Thoracic aorta (tissue), 2 donors: ENCODE results near the gene RFPL1. TPM values are rescaled to one million over a fixed set of nuclear protein-coding genes. Genes with fewer than 3 reads are reported as not detected.

ENCODE experiments used
- ATAC-seq: fragments of 150-250 bp; one replicate; pipeline ENCODE4 v1.8.0; 2017; ENCODE audit warnings: low read depth; ENCODE audit not compliant: insufficient number of reproducible peaks, low FRiP score
- DNase-seq: peaks from one replicate; pipeline ENCODE4 v3.0.0-alpha.2; 2020; ENCODE audit warnings: low spot score
- H3K27ac ChIP-seq, 2 donors: fragments of 200-600 bp; sonication (generic); 1 replicate in 1 of 2; 2 replicates in 1 of 2; pipeline ENCODE4 v1.5.1; 2016; ENCODE audit warnings: mild to moderate bottlenecking in 2 of 2, moderate library complexity in 2 of 2
- H3K27me3 ChIP-seq: fragments of 200-600 bp; sonication (generic); replicated peaks from 2 replicates; pipeline ENCODE4 v1.6.0; 2016; ENCODE audit warnings: mild to moderate bottlenecking; ENCODE audit not compliant: insufficient read depth
- H3K36me3 ChIP-seq: fragments of 200-600 bp; sonication (generic); one replicate; pipeline ENCODE4 v1.5.1; 2016
- H3K4me1 ChIP-seq, 2 donors: fragments of 200-600 bp; sonication (generic); 1 replicate in 1 of 2; 2 replicates in 1 of 2; pipeline versions ENCODE4 v1.5.1 to v1.6.0; 2016; ENCODE audit warnings: low read depth in 2 of 2, mild to moderate bottlenecking in 1 of 2; ENCODE audit not compliant: control insufficient read depth in 1 of 2
- H3K4me3 ChIP-seq: fragments of 200-600 bp; sonication (generic); 2 replicates; pipeline ENCODE4 v1.5.1; 2016; ENCODE audit warnings: mild to moderate bottlenecking
- H3K9me3 ChIP-seq: fragments of 200-600 bp; sonication (generic); 2 replicates; pipeline ENCODE4 v1.5.1; 2016
- total RNA-seq, 2 donors: library from RNA; depleted of rRNA; stranded (reverse); fragments of >200 nt; gene quantifications; one replicate each; pipeline versions ENCODE4 v1.1.0 to v1.2.3, GENCODE V29; 2016
- TF ChIP-seq, protein P1 (sequence below): fragments of 200-600 bp; sonication (generic); IDR thresholded peaks from one replicate; pipeline ENCODE4 v1.5.1; 2019; ENCODE audit warnings: antibody characterized with exemption

The RFPL1 gene
- total RNA-seq, 2 donors from 2014 or later = not detected

DNA sequence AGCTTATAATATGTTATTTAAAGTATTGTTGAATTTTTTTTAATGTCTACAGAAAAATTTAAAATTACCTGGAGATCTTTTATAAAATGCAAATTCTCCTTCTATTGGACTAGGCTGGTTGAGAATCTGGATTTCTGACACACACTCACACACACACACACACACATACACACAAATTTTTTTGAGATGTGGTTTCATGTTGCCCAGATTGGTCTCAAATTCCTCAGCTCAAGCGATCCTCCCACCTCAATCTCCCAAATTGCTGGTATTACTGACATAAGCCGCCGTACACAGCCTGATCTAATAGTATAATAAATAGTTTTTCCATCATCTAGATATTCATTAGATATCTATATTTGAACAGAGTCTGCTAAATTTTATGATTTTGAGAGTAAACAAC is 4.5 kb upstream of the RFPL1 start:
- no peaks in the 10 kb centered on the region for H3K9me3 ChIP-seq
- no peak for DNase-seq
- no peaks in the 10 kb centered on the region for H3K36me3 ChIP-seq
- H3K27ac ChIP-seq = no peak overlapping the region
- no peak for ATAC-seq
- no peaks in the 10 kb centered on the region for H3K4me1 ChIP-seq
- TF ChIP-seq, protein P1, sequence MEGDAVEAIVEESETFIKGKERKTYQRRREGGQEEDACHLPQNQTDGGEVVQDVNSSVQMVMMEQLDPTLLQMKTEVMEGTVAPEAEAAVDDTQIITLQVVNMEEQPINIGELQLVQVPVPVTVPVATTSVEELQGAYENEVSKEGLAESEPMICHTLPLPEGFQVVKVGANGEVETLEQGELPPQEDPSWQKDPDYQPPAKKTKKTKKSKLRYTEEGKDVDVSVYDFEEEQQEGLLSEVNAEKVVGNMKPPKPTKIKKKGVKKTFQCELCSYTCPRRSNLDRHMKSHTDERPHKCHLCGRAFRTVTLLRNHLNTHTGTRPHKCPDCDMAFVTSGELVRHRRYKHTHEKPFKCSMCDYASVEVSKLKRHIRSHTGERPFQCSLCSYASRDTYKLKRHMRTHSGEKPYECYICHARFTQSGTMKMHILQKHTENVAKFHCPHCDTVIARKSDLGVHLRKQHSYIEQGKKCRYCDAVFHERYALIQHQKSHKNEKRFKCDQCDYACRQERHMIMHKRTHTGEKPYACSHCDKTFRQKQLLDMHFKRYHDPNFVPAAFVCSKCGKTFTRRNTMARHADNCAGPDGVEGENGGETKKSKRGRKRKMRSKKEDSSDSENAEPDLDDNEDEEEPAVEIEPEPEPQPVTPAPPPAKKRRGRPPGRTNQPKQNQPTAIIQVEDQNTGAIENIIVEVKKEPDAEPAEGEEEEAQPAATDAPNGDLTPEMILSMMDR = no peak
- H3K4me3 ChIP-seq = no peak overlapping the region
- H3K27me3 ChIP-seq = peaks cover 7% of the 10 kb centered on the region

DNA sequence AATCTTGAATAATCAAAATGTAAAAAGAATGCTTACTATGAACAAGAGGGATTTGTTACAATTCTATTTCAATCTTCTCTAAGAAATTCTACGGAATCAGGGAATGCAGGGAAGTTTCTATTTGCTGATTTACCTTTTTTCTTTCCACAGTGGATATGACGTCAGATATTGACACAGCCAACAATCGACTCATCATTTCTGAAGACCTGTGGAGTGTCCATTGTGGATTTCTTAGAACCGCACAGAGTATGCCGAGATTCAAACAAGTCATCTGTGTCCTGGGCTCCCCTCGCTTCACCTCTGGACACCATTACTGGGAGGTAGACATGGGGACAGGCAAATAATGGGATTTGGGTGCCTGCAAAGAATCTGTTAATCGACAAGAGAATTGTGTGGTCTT is 4.1 kb upstream of the RFPL1 start:
- no peaks in the 10 kb centered on the region for H3K4me1 ChIP-seq
- H3K9me3 ChIP-seq = no peaks in the 10 kb centered on the region
- H3K36me3 ChIP-seq = no peaks in the 10 kb centered on the region
- no peak overlapping the region for H3K4me3 ChIP-seq
- TF ChIP-seq, protein P1 = no peak
- no peak overlapping the region for H3K27ac ChIP-seq
- DNase-seq (no peak), ATAC-seq (no peak)
- peaks cover 7% of the 10 kb centered on the region for H3K27me3 ChIP-seq

DNA sequence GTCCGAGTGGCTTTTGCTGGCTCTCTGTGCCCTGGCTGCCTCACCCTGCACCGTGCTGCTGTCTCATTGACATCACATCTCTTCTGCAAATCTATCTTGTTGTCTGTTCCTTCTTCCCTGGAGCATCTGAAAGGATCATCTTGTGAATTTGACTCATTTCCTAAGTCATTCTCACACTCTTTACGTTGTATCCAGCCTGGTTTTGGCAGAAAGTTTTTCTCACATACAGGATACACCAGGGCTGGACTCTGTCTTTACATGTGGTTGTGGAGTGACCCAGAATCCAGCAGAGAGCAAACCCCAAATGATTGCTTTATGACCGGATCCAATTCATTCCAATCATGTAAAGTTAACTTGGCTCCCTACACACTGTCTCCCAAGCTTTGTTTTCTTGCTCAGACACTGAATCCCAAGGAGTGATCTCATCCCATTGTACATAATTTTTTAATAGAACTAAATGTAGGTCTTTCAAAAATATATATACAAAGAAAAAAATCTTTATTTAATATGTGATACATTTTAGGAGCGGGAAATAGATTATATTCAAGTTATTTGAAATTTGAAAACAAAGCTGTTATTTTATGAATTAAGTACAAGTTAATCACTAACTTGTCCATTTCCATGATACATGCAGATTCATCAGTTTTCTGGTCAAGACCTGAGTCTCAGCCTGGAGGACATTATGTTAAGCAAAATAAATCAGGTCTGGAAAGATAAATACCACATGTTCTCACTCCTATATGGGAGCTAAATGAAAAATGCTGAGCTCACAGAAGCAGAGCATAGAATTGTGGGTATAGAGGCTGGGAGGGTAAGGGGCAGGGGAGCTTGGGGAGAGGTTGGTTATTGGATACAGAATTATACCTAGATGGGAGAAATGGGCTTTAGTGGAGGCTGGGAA is 2.9 kb upstream of the RFPL1 start:
- ATAC-seq (no peak), DNase-seq (no peak)
- TF ChIP-seq, protein P1 = no peak
- H3K27ac ChIP-seq = no peak overlapping the region
- H3K4me3 ChIP-seq = no peak overlapping the region
- no peaks in the 10 kb centered on the region for H3K36me3 ChIP-seq
- H3K9me3 ChIP-seq = no peaks in the 10 kb centered on the region
- H3K27me3 ChIP-seq = peaks cover 7% of the 10 kb centered on the region
- H3K4me1 ChIP-seq = no peaks in the 10 kb centered on the region

DNA sequence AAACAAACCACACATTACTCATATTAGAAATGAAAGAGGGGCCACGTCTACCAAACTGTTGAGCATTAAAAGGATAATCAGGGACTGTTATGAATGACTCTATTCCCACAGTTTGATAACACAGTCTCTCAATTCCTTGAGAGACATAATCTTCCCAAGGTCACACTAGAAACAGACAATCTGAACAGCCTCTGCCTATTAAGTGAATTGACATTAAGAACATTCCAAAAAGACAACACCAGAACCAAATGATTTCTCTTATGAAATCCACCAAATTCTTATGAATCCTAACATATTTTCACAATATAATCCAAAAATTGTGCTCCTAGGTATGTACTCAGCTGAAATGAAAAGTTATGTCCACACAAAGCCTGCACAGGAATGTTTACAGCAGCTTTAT is 4.6 kb downstream of the RFPL1 start:
- H3K4me1 ChIP-seq = no peaks in the 10 kb centered on the region
- H3K9me3 ChIP-seq = no peaks in the 10 kb centered on the region
- H3K36me3 ChIP-seq = no peaks in the 10 kb centered on the region
- TF ChIP-seq, protein P1 = no peak
- no peak overlapping the region for H3K4me3 ChIP-seq
- H3K27ac ChIP-seq = no peak overlapping the region
- no peaks in the 10 kb centered on the region for H3K27me3 ChIP-seq
- ATAC-seq (no peak), DNase-seq (no peak)

DNA sequence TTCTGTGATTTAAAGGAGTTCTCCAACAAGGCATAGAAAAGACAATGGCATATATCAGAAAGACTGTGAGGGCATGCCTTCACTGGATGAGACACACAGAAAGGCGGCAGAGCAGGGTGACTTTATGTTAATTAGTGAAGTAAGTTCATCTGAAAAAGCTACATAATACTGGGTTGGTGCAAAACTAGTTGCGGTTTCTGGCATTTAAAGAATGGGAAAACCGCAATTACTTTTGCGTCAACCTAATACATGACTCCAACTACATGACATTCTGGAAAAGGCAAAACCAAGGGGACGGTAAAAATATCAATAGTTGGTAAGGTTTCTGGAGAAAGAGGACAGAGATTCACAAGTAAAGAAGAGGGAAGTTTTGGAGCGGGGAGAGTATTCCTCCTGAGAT is 5.1 kb downstream of the RFPL1 start:
- no peak overlapping the region for H3K27ac ChIP-seq

More for the DNA sequence above, 5.1 kb downstream of the RFPL1 start:
- H3K36me3 ChIP-seq = no peaks in the 10 kb centered on the region
- DNase-seq = no peak
- no peak overlapping the region for H3K4me3 ChIP-seq
- H3K4me1 ChIP-seq = no peaks in the 10 kb centered on the region
- no peaks in the 10 kb centered on the region for H3K27me3 ChIP-seq
- no peak for ATAC-seq
- no peaks in the 10 kb centered on the region for H3K9me3 ChIP-seq
- TF ChIP-seq, protein P1 = no peak
